Activated CD4-positive, CD25-positive, alpha-beta regulatory T cell (primary cell): ENCODE results near the gene STXBP5L.
"Not testable (repeated sequence)": the region's sequence is repeated elsewhere in the genome, so short reads cannot be mapped to it uniquely, and the experiment has no call there.

Experiments
- DNase-seq, 4 experiments: peaks; one replicate each; lab custom pipeline; 2025; lab: John Stamatoyannopoulos, UW

Gene STXBP5L

GRCh38 chr3:121430664-121431215, 522.7 kb downstream of the STXBP5L start:
- no peak for DNase-seq

- DNase-seq: peak in 2 of 4 experiments; percentile 11 to 18
Observed at GRCh38 chr3:121431726-121432517, 523.9 kb downstream of the STXBP5L start.

- DNase-seq: no peak
Observed at GRCh38 chr3:121436074-121436473, 528.1 kb downstream of the STXBP5L start.

GRCh38 chr3:121436641-121437040, 528.6 kb downstream of the STXBP5L start:
- DNase-seq: no peak

- no peak for DNase-seq
Observed at GRCh38 chr3:121443456-121443855, 535.5 kb downstream of the STXBP5L start.

GRCh38 chr3:121451752-121452151, 543.7 kb downstream of the STXBP5L start:
- not testable (repeated sequence) for DNase-seq

GRCh38 chr3:121462565-121462964, 554.6 kb downstream of the STXBP5L start:
- DNase-seq: no peak

GRCh38 chr3:121463745-121464144, 555.7 kb downstream of the STXBP5L start:
- no peak for DNase-seq

GRCh38 chr3:121467085-121467484, 559.1 kb downstream of the STXBP5L start:
- DNase-seq: no peak

GRCh38 chr3:121473001-121473400, 565.0 kb downstream of the STXBP5L start:
- no peak for DNase-seq
